Iris pigment epithelial cell (primary cell): ENCODE results near the gene CD19.
"Not testable (repeated sequence)": the region's sequence is repeated elsewhere in the genome, so short reads cannot be mapped to it uniquely, and the experiment has no call there.

Experiments
- DNase-seq: peaks from one replicate; pipeline ENCODE4 v3.0.0-alpha.2; 2011; ENCODE audit warnings: low read depth

The CD19 gene

GRCh38 chr16:28931801-28932225 is at the start of gene CD19:
Gene CD19 (plus strand): TSS chr16:28931971. CDS start chr16:28932001, 30 bp downstream.
- no peak for DNase-seq

DNA sequence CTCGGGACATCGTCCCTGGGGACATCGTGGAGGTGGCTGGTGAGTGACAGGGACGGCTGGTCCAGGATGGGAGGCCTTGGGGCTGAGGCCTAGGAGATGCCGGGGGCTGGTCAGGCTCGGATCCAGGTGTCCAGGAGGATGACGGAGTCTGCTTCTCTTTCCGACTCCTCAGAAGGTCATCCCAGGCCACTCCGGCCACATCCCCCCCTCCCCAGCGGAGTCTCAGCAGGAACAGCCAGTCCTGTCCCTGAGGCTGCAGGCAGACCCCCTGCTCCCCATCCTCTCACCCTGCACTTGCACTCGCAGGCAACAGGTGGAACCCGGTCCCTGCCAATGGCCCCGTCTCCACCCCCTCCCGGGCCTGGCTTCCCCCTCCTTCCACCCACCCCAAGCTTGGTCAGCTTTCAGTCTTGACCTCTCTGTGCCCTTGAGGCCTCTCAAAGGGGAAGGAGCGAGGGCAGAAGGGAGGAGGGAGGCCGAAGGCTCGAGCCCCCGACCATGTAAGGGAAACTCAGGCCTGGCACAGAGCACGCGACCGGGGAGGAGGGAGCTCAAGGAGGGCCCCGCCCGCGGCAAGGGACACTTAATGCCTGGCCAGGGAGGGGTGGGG is 49.1 kb upstream of the CD19 start:
- no peak for DNase-seq

GRCh38 chr16:28883221-28883996 is 48.4 kb upstream of the CD19 start:
- DNase-seq, result no peak

- no peak for DNase-seq
These were observed 47.7 kb upstream of the CD19 start for GRCh38 chr16:28884045-28884444.

DNA sequence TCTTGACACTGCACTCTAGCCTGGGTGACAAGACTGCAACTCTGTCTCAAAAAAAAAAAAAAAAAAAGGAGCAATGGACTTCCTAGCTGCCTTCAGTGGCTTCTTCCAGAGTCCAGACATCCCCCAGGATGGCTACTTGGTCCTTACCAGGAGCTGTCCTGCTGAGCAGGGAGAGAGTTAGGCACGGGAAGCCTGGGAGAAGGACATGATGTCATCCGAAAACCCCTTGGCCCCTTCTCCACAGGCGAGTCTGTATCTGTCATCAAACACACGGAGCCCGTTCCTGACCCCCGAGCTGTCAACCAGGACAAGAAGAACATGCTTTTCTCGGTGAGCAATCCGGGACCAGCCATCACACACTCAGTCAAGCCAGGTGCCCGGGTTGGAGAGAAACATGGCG is 44.8 kb upstream of the CD19 start:
- DNase-seq, result no peak

DNA sequence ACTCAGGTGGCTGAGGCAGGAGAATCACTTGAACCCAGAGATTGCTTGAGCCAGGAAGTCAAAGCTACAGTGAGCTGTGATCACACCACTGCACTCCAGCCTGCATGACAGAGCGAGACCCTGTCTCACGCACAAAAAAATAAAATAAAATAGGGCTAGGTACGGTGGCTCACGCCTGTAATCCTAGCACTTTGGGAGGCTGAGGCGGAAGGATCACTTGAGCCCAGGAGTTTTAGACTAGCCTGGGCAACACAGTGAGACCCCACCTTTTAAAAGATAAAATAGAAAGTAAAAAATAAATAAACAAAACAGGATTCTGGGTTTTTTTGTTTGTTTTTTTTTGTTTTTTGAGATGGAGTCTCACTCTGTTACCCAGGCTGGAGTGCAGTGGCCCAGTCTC is 41.4 kb upstream of the CD19 start:
- not testable (repeated sequence) for DNase-seq

DNA sequence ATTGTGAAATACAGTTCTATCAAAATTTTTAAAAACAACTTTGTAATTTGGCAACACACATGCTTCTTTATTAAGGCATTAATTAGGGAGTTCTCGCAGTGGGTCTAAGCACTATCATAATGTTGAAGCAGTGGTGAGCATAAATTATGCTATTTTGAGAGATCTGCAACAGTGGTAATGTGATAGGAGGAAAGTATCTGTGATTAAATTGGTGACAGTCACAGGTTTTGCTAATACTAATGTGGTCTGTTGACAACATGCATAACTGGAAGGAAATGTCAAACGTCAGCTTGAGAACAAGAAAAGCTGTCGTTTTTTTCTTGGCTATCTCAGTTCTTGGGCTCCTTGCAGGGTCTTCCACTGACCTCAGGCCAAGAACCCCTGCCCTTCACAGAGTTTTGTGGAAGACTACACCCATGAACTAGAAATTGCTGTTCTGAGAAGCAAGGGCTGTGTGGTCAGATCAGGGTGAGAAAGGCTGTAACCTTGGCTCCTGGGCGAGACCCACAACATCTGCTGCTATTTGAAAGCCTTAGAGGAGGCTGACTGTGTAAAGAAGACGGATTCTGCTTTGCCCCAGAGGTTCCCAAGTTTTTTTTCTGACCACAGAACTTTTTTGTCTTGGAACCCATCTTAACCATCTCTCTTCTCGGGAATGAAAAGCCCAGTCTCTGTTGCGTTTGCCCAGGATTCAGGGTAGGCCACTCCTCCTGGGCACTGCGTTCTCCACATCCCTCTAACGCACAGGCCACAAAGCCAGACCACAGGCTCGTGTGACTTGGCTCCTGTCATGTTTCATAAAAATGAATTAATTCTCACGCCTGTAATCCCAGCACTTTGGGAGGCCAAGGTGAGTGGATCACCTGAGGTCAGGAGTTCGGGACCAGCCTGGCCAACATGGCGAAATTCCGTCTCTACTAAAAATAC is 39.5 kb upstream of the CD19 start:
- DNase-seq, result no peak

GRCh38 chr16:28893291-28893690 is 38.5 kb upstream of the CD19 start:
- DNase-seq, result no peak

DNA sequence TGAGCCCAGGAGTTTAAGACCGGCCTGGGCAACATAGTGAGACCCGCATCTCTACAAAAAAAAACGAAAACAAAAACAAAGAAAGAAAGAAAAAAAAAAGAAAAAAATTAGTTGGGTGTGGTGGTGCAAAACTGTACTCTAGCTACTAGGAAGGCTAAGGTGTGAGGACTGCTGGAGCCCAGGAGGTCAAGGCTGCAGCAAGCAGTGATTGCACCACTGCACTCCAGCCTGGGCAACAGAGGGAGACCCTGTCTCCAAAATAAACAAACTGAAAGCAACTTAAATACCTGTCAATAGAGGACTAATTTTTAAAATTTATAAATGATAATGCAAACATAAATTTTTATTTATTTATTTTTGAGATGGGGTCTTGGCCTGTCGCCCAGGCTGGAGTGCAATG is 36.2 kb upstream of the CD19 start:
- DNase-seq, result no peak

- DNase-seq, result no peak
These were observed 33.9 kb upstream of the CD19 start for GRCh38 chr16:28897826-28898225.

DNA sequence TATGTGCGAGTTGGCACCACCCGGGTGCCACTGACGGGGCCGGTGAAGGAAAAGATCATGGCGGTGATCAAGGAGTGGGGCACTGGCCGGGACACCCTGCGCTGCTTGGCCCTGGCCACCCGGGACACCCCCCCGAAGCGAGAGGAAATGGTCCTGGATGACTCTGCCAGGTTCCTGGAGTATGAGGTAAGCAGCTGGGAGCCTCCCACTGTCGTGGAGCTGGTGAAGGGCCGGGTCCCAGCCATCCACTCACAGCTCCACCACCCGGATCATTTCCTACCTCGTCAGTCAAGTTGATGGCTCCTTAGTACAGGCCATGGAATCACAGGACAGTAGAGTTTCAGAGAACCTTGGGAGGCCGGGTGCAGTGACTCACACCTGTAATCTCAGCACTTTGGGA is 33.5 kb upstream of the CD19 start:
- no peak for DNase-seq

DNA sequence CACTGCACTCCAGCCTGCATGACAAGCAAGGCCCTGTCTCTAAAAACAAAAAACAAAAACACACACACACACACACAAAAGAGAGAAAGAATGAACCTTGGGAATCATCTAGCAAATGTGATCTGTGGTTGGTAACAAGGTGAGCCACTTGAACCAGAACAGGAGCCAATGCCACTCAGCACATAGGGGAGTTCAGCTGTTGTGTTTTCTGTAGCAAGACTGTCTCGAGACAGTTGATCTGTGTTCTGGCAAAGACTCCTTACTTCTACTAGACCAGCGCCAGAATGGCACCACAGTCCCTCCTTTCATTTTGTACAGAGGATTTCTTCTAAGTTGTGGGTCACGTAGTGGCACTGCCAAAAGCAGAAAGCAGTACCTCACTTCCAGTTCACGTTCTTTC is 32.8 kb upstream of the CD19 start:
- no peak for DNase-seq

DNA sequence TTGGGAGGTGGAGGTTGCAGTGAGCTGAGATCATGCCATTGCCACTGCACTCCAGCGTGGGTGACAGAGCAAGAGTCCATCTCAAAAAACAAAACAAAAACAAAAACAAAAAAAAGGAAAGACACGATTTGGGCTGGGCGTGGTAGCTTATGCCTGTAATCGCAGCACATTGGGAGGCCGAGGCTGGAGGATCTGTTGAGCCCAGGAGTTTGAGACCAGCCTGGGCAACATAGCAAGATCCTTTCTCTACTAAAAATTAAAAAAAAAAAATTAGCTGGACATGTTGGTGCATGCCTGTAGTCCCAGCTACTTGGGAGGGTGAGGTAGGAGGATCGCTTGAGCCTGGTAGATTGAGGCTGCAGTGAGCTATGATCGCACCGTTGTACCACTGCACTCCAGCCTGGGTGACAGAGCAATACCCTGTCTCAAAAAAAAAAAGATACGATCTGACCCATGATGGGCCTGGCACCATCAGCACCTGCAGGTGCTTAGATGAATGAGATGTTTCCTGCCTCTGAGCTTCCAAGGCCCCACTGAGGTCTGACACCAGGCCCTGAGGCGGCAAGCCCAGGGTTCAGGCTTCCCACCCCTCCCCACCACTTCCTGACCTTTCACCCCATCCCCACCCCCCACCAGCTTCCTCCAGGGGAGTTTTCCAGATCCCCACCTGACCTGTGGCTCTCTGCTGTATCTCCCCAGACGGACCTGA is 31.7 kb upstream of the CD19 start:
- no peak for DNase-seq

DNA sequence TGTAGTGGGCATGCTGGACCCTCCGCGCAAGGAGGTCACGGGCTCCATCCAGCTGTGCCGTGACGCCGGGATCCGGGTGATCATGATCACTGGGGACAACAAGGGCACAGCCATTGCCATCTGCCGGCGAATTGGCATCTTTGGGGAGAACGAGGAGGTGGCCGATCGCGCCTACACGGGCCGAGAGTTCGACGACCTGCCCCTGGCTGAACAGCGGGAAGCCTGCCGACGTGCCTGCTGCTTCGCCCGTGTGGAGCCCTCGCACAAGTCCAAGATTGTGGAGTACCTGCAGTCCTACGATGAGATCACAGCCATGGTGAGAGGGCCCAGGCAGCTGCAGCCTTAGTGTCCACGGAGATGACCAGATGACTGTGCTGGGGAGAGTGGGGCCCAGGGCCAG is 31.2 kb upstream of the CD19 start:
- no peak for DNase-seq

DNA sequence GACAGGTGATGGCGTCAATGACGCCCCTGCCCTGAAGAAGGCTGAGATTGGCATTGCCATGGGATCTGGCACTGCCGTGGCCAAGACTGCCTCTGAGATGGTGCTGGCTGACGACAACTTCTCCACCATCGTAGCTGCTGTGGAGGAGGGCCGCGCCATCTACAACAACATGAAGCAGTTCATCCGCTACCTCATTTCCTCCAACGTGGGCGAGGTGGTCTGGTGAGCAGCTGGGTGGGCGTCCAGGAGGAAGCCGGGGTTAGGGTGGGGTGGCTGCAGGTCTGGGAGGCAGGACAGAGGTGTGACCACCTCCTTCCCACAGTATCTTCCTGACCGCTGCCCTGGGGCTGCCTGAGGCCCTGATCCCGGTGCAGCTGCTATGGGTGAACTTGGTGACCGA is 29.9 kb upstream of the CD19 start:
- no peak for DNase-seq

GRCh38 chr16:28902909-28903308 is 28.9 kb upstream of the CD19 start:
- DNase-seq, result no peak

- DNase-seq, result no peak
These were observed 28.3 kb upstream of the CD19 start for GRCh38 chr16:28903344-28904042.

DNA sequence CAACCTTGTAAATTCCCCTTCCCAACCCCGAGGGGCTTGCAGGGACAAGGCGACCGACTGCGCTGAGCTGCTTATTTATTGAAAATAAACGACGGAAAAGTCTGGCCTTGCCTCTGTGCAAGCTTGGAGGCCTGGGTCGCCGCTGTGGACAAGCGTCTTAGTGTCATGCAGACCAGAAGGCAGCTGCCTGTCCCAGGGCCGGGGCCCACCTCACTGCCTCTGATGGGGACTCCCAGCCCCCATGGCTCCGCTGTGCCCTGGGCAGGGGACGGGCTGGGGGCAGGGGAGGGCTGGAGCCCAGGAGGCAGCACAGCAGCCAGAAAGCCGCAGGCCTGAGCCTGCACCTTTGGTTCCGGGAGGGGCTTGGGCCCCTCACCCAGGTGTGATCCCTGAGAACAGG is 27.4 kb upstream of the CD19 start:
- DNase-seq, result no peak

- no peak for DNase-seq
These were observed 26.9 kb upstream of the CD19 start for GRCh38 chr16:28904828-28905227.

DNA sequence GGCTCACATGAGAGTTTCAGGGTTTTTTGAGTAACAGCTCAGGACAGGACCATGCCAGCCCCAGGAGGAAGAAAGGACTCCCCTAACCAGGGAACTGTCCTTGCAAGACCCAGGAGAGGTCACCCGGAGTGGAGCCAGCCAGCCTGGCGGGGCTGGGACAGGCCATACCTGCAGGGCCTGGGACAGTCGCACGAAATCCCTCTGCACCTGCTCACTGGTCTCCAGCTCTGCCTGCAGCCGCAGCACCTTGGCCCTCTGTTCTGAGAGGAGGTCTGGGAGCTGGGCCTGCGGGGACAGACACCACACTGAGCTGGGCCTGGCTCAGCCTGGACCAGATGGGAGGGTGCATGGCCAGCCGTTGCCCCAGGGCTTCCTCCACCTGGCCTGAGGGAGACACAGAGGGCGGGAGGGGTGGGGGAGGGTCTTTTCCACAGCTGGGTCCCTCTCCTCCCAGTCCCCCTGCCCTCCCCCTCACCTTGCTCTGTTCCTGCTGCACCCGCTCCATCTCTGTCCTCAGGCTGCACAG is 26.5 kb upstream of the CD19 start:
- DNase-seq, result no peak

GRCh38 chr16:28905800-28906372 is 25.9 kb upstream of the CD19 start:
- no peak for DNase-seq
